Measurements from ENCODE around the gene ACCS.

ACCS gene

GRCh38 chr11:44043157-44043556 lies 22.9 kb upstream of the ACCS start:
- DNase-seq = no peak

- DNase-seq = no peak
Observed at GRCh38 chr11:44046182-44046581, 19.9 kb upstream of the ACCS start.

GRCh38 chr11:44047298-44047697 lies 18.8 kb upstream of the ACCS start:
- DNase-seq = no peak

- no peak for DNase-seq
Observed at GRCh38 chr11:44047931-44048431, 18.1 kb upstream of the ACCS start, which contains the start of gene ACCSL. Gene ACCSL (plus strand): TSS chr11:44047981. CDS start chr11:44048037, 56 bp downstream.

GRCh38 chr11:44049832-44050231 lies 16.2 kb upstream of the ACCS start:
- no peak for DNase-seq

DNA sequence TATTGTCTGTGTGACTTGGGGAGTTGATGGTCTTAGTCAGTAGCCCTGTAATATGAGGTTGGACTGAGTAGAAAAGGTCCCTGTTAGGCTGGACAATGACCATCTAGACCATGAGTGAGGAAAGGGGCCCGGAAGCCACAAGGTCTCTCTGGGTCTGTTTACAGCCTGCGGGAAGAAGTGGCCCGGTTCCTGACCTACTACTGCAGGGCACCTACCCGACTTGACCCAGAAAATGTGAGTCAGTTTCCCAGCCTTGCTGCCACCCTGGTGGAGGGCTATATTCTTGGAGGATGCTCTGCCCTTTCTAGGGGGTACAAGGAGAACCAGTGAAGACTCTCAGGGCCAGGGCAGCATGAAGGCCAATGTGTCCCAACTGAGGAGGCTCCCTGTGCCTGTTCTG lies 14.9 kb upstream of the ACCS start:
- no peak for DNase-seq

DNA sequence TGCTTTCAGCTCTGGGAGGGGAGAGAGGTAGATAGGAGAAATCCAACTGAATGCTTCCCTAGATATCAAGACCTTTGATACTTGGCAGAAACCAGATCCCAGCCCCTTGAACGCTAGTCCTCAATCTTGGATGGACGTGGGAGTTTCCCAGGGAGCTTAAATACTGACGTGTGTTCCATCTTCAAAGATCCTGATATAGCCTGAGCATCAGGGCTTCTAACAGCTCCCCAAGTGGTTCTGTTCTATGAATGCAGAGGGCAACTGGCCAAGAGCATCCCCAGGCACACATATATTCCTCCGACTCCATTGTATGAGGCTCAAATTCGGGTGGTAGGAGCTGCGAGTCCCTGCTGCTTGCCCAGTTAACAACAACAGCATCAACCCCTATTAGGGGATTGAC lies 8.7 kb upstream of the ACCS start:
- no peak for DNase-seq

- DNase-seq = no peak
Observed at GRCh38 chr11:44058275-44058674, 7.8 kb upstream of the ACCS start.

DNA sequence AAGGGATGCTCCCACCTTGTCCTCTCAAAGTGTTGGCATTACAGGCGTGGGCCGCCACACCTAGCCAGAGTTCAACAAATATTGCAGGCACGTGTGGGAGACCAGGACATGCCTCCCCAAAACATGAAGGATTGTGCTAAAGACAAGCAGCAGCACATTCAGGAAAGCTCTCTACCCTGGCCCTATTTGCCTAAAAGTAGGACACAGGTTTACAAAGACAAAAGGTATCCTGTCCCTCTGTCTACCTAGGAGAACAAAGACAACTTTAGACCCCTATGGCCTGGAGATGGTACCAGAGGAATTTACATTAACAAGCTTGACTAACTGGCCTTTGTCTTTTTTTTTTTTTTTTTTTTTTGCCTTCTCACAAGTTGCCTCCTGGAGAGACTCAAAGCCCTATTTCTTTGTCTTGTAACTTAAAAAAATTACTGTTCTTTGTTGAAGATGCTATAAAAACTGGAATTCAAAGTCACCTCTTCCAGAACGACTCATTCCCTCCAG lies 859 bp upstream of the ACCS start:
- no peak for DNase-seq

GRCh38 chr11:44066732-44067141 lies 667 bp downstream of the ACCS start:
- no peak for DNase-seq

DNA sequence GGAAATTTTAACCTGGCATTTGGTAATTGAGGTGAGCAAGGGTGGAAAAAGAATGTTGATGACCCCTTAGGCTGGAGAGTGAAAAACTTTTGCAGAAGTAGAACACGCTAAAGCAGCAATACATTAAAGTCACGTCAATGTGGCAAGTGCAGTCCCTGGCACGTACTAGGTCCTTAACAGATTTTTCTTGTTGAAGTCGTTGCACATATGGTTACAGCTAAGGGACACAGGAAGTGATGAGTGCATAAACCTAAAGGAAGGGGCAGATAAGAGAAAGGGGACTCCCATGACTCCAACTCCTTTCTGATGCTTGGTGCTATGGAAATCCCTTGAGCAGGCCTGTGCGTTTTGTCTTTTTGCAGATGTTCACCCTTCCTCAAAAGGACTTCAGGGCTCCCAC lies 1.2 kb downstream of the ACCS start:
- DNase-seq = no peak

DNA sequence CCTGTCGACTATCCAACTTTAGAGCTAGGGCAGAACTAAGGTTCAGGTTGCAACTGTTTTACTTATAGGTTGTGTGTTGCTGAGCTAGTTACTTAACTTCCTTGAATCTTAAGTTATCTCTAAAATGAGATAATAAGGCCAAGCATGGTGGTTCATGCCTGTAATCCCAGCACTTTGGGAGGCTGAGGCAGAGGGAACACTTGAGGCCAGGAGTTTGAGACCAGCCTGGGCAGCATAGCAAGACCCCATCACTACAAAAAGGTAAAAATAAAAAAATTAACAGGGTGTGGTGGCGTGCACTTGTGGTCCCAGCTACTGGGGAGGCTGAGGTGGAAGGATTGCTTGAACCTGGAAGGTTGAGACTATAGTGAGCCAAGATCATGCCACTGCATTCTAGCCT lies 2.1 kb downstream of the ACCS start:
- DNase-seq = no peak

- no peak for DNase-seq
Observed at GRCh38 chr11:44071157-44071556, 5.1 kb downstream of the ACCS start.

GRCh38 chr11:44072757-44073658 lies 6.9 kb downstream of the ACCS start:
- DNase-seq = no peak

- no peak for DNase-seq
Observed at GRCh38 chr11:44078794-44079193, 12.7 kb downstream of the ACCS start.

DNA sequence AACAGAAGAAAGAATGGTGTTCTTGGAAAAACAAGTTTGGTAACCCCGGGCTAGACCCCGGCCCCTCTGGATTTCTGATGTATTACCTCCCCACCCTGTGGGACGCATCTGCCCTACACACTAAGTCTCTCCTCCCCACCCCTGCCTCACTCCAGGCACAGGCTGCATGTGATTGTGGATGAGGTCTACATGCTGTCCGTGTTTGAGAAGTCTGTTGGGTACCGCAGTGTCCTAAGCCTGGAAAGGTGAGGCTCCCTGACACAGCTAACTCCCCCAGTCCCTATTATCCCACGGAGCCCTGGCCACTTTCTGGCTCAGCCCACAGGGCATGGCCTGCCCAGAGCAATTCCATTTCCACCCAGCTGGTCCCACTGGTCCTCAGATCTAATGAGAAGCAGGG lies 13.3 kb downstream of the ACCS start:
- DNase-seq = no peak

DNA sequence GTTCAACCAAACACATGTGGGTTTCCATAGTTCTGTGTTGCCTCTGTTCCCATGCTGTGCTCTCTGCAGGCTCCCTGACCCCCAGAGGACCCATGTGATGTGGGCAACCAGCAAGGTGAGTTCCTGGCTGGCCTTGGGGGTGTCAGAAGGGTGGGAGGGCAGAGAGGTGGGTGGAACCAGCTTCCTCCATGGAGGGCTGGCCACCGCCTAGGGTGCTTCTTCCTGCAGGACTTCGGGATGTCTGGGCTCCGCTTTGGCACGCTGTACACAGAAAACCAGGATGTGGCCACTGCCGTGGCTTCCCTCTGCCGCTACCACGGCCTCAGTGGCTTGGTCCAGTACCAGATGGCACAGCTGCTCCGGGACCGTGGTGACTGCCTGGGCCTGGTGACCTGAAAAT lies 14.9 kb downstream of the ACCS start:
- DNase-seq = no peak

DNA sequence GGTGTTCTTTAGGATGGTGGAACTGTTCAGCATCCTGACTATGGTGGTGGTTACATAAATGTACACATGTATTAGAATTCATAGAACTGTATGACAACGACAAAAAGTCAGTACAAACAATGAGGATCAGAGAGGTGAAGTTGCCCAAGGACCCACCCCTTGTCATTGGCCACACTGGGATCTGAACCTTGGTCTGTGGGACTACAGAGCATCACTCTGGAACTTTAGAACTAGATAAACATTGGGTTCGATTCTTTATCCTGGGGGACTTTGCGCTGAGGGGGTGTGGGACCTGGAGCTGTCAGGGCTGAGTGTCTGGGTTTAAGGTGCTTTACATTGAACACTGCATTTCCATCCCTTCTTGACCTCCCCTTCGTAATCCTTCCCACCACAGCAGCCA lies 16.6 kb downstream of the ACCS start:
- no peak for DNase-seq

GRCh38 chr11:44083433-44083832 lies 17.4 kb downstream of the ACCS start:
- DNase-seq = no peak

DNA sequence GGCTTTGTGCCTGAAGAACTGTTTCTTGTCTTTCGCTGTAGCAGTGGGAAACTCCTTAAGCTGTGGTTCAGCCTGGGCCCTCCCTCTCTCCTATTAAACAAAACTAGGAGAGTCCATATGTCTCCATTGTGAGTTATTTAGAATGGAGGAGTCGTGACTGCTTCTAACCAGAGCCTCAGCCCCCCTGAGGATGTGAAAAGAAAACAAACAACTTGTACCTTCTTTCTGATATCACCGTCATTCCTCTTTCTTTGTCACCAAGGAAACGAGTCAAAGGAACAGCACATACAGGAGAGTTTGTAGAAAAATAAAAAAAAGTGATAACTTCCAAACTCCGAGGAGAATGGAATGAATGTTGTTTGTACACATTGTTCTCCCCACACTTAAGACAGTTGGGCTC lies 17.8 kb downstream of the ACCS start:
- no peak for DNase-seq

- DNase-seq = no peak
Observed at GRCh38 chr11:44085330-44085729, 19.3 kb downstream of the ACCS start.

DNA sequence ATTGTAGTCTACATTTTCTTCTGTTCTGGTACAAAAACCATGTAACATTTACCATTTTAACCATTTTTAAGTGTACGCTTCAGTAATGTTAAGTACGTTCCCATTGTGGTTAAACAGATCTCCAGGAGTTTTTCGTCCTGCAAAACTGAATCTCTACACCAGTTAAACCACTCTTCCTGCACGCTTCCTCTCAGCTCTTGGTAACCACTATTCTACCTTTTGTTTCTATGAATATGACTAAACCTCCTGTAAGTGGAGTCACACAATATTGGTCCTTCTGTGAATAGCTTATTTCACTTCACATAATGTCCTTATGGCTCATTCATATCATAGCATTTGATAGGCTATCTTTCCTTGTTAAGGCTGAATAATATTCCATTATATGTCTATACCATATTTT lies 22.3 kb downstream of the ACCS start:
- DNase-seq = no peak

- no peak for DNase-seq
Observed at GRCh38 chr11:44088871-44089270, 22.8 kb downstream of the ACCS start.

DNA sequence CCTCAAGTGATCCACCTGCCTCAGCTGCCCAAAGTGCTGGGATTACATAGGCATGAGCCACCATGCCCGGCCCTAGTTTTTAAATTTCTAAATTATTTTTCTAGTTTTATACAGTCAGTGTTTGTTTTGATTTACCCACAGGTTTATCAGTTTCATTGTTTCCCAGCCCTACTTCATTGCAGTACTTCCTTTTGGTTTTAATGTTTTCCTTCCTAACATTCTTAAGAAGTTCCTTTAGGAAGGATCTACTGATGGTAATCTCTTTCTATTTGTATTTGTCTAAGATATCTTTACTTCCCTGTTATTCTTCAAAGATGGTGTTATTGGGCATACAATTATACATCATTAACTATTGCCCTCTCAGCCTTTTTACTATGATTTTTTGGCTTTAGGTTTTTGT lies 24.5 kb downstream of the ACCS start:
- DNase-seq = no peak

Data from NCI-H1092 treated with DMSO at 0.1 percent for 48 hours (cell line).